ENCODE data around the gene GPR132. TPM values are rescaled to one million over a fixed set of nuclear protein-coding genes. Genes with fewer than 3 reads are reported as not detected.

Gene GPR132
- total RNA-seq, 1 donor from 2014 or later: 0.57 TPM

DNA sequence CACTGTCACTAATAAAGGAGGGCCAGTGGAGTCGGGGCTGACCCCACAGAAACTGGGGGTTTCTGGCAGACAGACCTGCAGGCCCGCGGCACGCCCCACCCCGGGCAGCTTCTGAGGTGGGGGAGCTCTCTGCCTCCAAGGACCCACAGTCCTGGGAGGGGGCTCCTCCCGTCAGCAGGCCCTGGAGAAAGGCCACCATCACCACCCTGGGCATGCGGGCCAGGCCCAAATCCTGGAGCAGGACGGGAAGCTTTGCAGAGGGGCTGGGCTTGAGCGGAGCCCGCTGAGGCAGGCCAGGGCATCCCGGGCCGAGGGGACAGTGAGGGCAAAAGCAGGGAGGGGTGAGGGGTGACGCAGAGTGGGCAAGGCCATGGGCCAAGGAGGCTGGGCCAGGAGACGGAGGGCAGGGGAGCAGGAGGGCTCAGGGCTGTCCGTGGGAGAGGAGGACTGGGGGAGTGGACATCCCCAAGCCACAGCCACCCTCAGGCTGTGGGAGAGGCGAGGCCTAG lies 11.1 kb upstream of the GPR132 start:
- peaks cover 2% of the 10 kb centered on the region for H3K4me1 Mint-ChIP-seq (ENCODE audit: low read depth)

DNA sequence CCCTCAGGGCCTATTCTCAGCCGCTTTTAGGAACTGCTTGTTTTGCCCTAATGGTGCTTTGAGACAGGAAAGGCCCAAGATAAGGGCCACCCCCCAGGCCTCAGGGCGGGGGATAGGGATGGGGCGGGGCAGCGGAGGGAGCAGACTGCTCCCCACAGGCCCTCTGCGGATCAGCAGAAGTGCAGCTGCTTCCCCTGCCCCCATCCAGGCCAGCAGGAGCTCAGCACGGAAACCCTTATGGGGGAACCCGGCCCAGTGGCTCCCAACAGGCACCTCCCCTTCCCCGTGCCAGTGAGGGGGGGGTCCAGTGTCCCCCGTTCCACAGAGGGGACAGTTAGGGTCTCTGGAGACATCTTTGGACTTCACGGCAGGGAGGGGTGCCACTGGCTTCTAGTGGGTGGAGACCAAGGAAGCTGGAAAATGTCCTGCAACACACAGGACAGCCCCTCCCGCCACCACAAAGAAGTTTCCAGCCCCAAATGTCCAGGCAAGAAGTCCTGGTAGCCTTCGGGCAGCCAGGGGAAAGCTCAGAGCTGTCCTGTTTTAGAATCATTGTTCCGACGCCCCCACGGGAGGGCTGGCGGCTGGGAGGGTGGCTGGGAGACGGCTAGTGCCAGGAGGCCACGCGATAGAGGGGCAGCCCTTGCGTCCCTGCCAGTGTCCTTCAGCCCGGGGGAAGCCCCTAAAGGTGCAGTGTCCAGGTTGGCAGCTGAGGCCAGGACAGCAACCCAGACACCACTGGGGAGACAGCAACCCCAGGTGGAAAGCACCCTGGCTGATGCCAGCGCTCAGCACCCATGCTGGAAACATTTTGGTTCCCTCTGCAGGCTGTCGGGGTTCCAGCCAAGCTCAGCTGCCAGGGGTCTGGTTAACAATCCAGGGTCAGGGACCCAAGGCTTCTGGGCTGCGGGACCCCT lies 10.4 kb upstream of the GPR132 start:
- Mint-ChIP-seq H3K36me3 (ENCODE audit: insufficient read depth) (no peaks in the 10 kb centered on the region), H3K4me1 (ENCODE audit: low read depth) (peaks cover 2% of the 10 kb centered on the region), H3K4me3 (ENCODE audit: low read depth) (no peak overlapping the region), H3K9me3 (ENCODE audit: low read depth) (peaks cover 4% of the 10 kb centered on the region), H3K27me3 (peaks cover 12% of the 10 kb centered on the region), H3K27ac (no peak overlapping the region)
- no peak for DNase-seq (ENCODE audit: low spot score, unreplicated experiment)
- TF ChIP-seq, protein P1, sequence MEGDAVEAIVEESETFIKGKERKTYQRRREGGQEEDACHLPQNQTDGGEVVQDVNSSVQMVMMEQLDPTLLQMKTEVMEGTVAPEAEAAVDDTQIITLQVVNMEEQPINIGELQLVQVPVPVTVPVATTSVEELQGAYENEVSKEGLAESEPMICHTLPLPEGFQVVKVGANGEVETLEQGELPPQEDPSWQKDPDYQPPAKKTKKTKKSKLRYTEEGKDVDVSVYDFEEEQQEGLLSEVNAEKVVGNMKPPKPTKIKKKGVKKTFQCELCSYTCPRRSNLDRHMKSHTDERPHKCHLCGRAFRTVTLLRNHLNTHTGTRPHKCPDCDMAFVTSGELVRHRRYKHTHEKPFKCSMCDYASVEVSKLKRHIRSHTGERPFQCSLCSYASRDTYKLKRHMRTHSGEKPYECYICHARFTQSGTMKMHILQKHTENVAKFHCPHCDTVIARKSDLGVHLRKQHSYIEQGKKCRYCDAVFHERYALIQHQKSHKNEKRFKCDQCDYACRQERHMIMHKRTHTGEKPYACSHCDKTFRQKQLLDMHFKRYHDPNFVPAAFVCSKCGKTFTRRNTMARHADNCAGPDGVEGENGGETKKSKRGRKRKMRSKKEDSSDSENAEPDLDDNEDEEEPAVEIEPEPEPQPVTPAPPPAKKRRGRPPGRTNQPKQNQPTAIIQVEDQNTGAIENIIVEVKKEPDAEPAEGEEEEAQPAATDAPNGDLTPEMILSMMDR (IDR thresholded peaks at IDR 0.05; ENCODE audit: unreplicated experiment): no peak

More for the DNA sequence above, 11.1 kb upstream of the GPR132 start:
- Mint-ChIP-seq H3K9me3 (ENCODE audit: low read depth) (peaks cover 7% of the 10 kb centered on the region), H3K36me3 (ENCODE audit: insufficient read depth) (peaks cover 1% of the 10 kb centered on the region), H3K27me3 (peaks cover 12% of the 10 kb centered on the region), H3K4me3 (ENCODE audit: low read depth) (no peak overlapping the region), H3K27ac (no peak overlapping the region)
- DNase-seq (ENCODE audit: low spot score, unreplicated experiment): no peak
- TF ChIP-seq, protein P1 (IDR thresholded peaks at IDR 0.05; ENCODE audit: unreplicated experiment): no peak

DNA sequence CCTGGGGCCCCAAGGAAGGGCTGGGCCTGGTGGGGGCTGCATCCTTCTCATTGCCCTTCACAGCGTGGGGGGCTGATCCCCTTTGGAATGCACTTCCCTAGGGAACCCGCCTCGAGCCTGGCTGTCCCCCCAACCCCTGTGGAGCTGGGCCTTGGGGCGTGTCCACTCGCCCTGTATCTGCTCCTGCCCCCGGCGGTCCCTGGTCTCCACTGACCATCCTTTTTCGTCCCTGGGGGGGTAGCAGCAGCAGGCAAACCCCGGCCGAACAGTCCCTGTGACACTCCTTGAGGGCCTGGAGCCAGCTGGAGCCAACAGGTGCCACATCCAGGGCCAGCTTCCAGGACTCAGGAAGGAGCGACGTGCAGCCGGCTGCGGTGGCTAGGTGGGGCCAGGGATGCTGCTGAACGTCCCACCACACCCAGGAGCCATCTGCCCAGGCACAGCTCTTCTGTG lies 9.4 kb upstream of the GPR132 start:
- Mint-ChIP-seq H3K36me3 (ENCODE audit: insufficient read depth) (no peaks in the 10 kb centered on the region), H3K27ac (no peak overlapping the region), H3K4me1 (ENCODE audit: low read depth) (peaks cover 2% of the 10 kb centered on the region), H3K9me3 (ENCODE audit: low read depth) (no peaks in the 10 kb centered on the region), H3K27me3 (peaks cover 13% of the 10 kb centered on the region), H3K4me3 (ENCODE audit: low read depth) (no peak overlapping the region)
- TF ChIP-seq, protein P1 (IDR thresholded peaks at IDR 0.05; ENCODE audit: unreplicated experiment): no peak
- DNase-seq (ENCODE audit: low spot score, unreplicated experiment): no peak

DNA sequence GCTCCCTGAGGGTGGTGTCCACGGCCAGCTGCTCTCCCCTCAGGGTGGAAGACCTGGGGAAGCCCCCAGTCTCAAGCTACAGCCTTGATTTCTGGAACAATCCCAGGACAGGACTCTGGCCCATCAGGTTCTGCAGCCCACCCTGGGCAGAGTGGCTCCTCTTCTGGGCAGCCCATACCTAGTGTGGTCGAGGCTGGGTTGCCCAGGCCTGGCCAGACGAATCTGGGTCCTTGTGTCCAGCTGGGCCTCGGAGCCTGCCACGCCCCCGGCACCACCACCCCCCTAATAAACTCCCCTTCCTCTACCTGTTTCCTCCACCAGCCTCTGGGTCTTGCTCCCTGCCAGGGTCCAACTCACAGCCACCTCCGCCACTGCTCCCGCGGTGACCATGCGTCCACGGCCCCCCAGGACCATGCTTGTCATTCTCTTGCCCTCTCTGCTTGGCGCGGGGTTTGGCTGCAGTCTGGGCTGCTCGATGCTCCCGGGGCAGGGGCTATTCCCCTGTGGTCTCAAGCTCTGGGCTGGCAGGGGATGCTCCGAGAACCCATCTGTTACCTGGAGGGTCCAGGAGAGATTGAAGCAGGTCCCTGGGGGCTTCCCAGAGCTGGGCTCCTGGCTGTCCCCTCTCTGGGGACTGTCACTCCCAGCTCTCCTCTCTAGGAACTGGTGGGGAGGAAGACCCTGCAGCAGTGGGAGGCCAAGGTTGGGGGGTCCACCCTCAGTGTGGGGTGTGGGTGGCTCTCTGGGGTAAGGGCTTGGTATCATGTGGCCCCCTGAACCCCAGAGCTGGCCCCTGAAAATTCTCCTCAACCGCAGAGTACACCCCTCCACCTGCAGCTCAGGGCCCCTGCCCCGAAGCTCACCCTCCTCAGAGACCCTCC lies 8.7 kb upstream of the GPR132 start:
- Mint-ChIP-seq H3K36me3 (ENCODE audit: insufficient read depth) (no peaks in the 10 kb centered on the region), H3K4me3 (ENCODE audit: low read depth) (no peak overlapping the region), H3K27ac (peak overlapping the region; percentile 60), H3K27me3 (peaks cover 15% of the 10 kb centered on the region), H3K9me3 (ENCODE audit: low read depth) (no peaks in the 10 kb centered on the region), H3K4me1 (ENCODE audit: low read depth) (peaks cover 2% of the 10 kb centered on the region)
- TF ChIP-seq, protein P1 (IDR thresholded peaks at IDR 0.05; ENCODE audit: unreplicated experiment): no peak
- no peak for DNase-seq (ENCODE audit: low spot score, unreplicated experiment)
